GM12801 (cell line): ENCODE data around the gene PRELID3B.

ENCODE experiments used
- TF ChIP-seq, protein P1 (sequence below): IDR thresholded peaks from one replicate; pipeline ENCODE4 v1.5.1; 2011; ENCODE audit warnings: control low read depth; ENCODE audit not compliant: insufficient read length; ENCODE audit errors: extremely low read depth

Gene PRELID3B

DNA sequence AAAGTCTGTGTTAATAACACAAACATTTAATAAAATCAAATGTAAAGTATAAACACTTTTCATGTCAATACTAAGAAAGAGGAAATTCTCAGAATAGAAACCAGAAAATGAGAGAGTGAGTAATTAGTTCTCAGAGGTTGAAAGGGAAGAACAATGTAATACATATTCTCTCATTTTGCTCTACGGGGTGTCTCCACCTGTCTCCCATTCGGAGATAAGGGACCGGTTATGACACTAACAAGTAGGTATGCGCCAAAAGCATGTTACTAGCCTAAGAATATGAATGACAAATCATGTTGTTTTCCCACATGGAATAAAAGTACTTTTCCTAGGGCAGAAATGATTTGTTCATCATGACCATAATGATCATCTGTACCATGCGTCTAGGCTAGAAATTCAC lies 35.6 kb upstream of the PRELID3B start:
- TF ChIP-seq, protein P1, sequence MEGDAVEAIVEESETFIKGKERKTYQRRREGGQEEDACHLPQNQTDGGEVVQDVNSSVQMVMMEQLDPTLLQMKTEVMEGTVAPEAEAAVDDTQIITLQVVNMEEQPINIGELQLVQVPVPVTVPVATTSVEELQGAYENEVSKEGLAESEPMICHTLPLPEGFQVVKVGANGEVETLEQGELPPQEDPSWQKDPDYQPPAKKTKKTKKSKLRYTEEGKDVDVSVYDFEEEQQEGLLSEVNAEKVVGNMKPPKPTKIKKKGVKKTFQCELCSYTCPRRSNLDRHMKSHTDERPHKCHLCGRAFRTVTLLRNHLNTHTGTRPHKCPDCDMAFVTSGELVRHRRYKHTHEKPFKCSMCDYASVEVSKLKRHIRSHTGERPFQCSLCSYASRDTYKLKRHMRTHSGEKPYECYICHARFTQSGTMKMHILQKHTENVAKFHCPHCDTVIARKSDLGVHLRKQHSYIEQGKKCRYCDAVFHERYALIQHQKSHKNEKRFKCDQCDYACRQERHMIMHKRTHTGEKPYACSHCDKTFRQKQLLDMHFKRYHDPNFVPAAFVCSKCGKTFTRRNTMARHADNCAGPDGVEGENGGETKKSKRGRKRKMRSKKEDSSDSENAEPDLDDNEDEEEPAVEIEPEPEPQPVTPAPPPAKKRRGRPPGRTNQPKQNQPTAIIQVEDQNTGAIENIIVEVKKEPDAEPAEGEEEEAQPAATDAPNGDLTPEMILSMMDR, result no peak

DNA sequence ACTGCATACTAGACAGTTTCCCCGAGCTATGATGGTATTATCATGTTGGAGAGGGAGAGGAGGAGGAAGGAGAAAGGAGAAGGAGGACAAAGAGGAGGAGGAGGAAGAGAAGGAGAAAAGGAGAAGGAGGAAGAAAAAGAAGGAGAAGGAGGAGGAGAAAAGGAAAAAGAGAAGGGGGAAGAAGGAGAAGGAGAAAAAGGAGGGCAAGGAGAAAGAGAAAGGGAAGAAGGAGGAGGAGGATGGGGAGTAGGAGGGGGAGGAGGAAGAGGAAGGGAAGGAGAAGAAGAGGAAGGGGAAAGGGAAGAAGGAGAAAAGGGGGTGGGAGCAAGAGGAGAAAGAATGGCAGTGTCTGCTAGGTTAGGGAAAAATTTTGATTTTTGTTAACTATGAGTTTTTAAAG lies 35.1 kb upstream of the PRELID3B start:
- TF ChIP-seq, protein P1, result no peak

DNA sequence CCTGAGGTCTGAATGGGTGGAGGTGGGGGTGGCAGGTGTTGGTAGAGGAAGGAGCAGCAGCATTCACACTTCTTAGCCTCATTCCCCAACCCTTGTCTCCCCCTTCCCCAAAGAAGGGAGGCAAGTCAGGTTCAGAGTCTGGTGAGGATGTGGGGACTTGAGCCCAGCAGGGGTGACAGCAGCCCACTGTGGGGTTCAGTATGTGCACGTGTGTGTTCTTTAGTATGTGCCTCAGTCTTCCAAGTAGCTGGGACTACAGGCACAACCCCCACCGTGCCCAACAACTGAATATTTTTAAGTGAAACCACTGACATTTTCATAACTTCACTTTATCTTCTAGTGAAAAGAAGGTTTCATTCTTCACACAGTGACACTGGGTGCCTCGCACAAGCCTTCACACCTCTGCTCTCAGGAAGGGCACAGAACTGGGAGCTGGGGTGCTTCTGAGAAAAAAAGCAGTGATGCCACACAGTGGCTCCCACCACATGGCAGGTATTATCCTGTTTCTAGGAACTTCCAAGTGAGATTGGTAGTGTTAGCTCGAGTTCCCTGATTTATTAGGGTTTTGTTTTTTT lies 33.4 kb upstream of the PRELID3B start:
- TF ChIP-seq, protein P1, result no peak

DNA sequence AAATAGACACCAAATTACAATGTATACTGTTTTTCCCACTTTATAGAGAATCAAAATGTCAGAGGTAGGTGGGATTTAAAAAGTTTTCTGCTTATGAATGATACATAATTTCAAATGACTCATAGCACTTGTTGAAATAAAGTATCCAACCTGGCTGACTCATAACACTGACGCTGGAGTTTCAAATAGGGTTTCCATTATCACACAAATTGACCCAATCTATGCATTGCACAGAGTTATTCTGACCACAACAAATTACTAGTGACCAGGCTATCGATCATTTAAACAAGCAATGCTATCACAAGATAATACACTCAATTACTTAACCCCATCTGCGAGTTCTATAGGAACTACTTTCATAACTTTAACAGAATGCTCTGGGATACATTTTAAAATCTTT lies 31.9 kb upstream of the PRELID3B start:
- TF ChIP-seq, protein P1, result no peak

DNA sequence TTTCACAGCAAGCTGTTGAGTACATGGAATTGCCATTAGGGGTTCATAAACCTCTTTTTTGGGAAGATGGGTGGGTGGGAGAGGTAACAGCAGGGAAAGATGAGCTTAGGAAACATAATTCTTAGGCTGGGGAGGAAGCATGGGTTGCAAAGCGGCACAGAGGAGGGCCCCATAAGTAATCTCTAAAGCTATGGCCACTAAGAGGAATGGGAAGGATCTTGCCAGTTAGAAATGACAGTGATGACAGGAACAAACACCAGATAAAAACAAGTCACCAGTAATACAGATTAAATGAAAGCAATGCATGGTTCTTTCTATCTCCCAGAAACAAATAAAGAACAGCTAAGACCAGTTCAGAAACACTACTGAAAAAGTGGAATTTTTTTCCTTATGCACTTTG lies 31.0 kb upstream of the PRELID3B start:
- TF ChIP-seq, protein P1, result no peak

DNA sequence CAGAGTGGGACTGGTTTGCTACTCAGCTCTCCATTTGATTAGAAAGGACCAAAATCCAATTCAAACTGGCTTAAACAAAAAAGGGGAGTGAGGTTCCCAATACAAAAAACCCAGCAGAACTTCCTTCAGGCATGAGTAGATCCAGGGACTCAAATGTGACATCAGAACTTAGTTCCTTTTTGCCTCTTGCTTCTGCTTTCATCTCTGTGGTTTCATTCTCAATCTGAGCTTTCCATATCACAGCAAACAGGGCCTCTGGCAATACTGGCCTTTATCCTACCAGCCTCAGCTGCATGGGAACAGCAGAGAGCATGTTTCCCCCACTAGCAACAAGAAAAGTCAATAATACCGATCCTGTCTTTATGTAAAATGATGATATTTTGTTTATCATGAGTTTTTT lies 28.6 kb upstream of the PRELID3B start:
- TF ChIP-seq, protein P1, result no peak

DNA sequence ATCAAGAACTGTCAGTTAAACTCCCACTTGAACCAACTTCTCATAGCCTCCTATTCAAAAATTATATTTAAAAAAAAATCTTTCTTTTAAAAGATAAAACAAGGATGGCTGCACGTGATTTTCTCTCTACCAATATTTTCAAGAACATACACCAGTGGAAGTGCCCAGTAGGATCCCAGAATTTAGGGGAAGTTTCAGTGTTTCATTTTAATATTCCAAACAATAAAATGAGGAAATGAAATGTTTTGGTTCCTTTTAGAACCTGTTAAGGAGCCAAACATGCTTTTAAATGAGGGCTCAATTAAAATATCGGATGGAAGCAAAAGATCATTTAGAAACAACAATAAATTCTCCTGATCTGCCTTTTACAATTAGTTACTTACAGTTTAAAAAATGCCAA lies 26.4 kb upstream of the PRELID3B start:
- TF ChIP-seq, protein P1, result no peak
